ENCODE results near the gene LRRN2.
"Not testable (repeated sequence)": the region's sequence is repeated elsewhere in the genome, so short reads cannot be mapped to it uniquely, and the experiment has no call there.

Gene LRRN2

GRCh38 chr1:204571128-204571527, 114.4 kb downstream of the LRRN2 start:
- no peak overlapping the region for H3K9ac ChIP-seq (ENCODE audit: low read depth in 1 of 2, low read length in 2 of 2)
- no peak overlapping the region for H3K4me3 ChIP-seq (ENCODE audit: low read length in 2 of 2)
- no peaks in the 10 kb centered on the region for H3K4me1 ChIP-seq (ENCODE audit: control insufficient read depth in 2 of 2, insufficient read depth in 2 of 2, low read length in 2 of 2)
- no peaks in the 10 kb centered on the region for H3K36me3 ChIP-seq (ENCODE audit: control insufficient read depth in 2 of 2, insufficient read depth in 2 of 2, low read length in 2 of 2)
- H3K27ac ChIP-seq (ENCODE audit: low read depth in 2 of 2, low read length in 2 of 2): no peak overlapping the region
- no peaks in the 10 kb centered on the region for H3K9me3 ChIP-seq (ENCODE audit: control insufficient read depth in 2 of 2, low read length in 2 of 2)
- no peaks in the 10 kb centered on the region for H3K27me3 ChIP-seq (ENCODE audit: control insufficient read depth in 2 of 2, insufficient read depth in 2 of 2, low read length in 2 of 2)

GRCh38 chr1:204570021-204570420, 115.5 kb downstream of the LRRN2 start:
- H3K36me3 ChIP-seq (ENCODE audit: control insufficient read depth in 2 of 2, insufficient read depth in 2 of 2, low read length in 2 of 2); H3K4me1 ChIP-seq (ENCODE audit: control insufficient read depth in 2 of 2, insufficient read depth in 2 of 2, low read length in 2 of 2); H3K27me3 ChIP-seq (ENCODE audit: control insufficient read depth in 2 of 2, insufficient read depth in 2 of 2, low read length in 2 of 2); H3K9ac ChIP-seq (ENCODE audit: low read depth in 1 of 2, low read length in 2 of 2); H3K4me3 ChIP-seq (ENCODE audit: low read length in 2 of 2); H3K27ac ChIP-seq (ENCODE audit: low read depth in 2 of 2, low read length in 2 of 2); H3K9me3 ChIP-seq (ENCODE audit: control insufficient read depth in 2 of 2, low read length in 2 of 2): not testable (repeated sequence)

- Histone ChIP-seq H3K27me3 (ENCODE audit: control insufficient read depth in 2 of 2, insufficient read depth in 2 of 2, low read length in 2 of 2) (no peaks in the 10 kb centered on the region), H3K9me3 (ENCODE audit: control insufficient read depth in 2 of 2, low read length in 2 of 2) (no peaks in the 10 kb centered on the region), H3K36me3 (ENCODE audit: control insufficient read depth in 2 of 2, insufficient read depth in 2 of 2, low read length in 2 of 2) (peaks cover 0 to 4% of the 10 kb centered on the region in 2 donors), H3K4me1 (ENCODE audit: control insufficient read depth in 2 of 2, insufficient read depth in 2 of 2, low read length in 2 of 2) (peaks cover 0 to 3% of the 10 kb centered on the region in 2 donors), H3K4me3 (ENCODE audit: low read length in 2 of 2) (no peak overlapping the region), H3K9ac (ENCODE audit: low read depth in 1 of 2, low read length in 2 of 2) (no peak overlapping the region), H3K27ac (ENCODE audit: low read depth in 2 of 2, low read length in 2 of 2) (no peak overlapping the region)
Measured at GRCh38 chr1:204569478-204569877, 116.1 kb downstream of the LRRN2 start.

- peaks cover 0 to 3% of the 10 kb centered on the region in 2 donors for H3K4me1 ChIP-seq (ENCODE audit: control insufficient read depth in 2 of 2, insufficient read depth in 2 of 2, low read length in 2 of 2)
- no peak overlapping the region for H3K27ac ChIP-seq (ENCODE audit: low read depth in 2 of 2, low read length in 2 of 2)
- H3K9ac ChIP-seq (ENCODE audit: low read depth in 1 of 2, low read length in 2 of 2): no peak overlapping the region
- peaks cover 0 to 4% of the 10 kb centered on the region in 2 donors for H3K36me3 ChIP-seq (ENCODE audit: control insufficient read depth in 2 of 2, insufficient read depth in 2 of 2, low read length in 2 of 2)
- H3K27me3 ChIP-seq (ENCODE audit: control insufficient read depth in 2 of 2, insufficient read depth in 2 of 2, low read length in 2 of 2): no peaks in the 10 kb centered on the region
- H3K9me3 ChIP-seq (ENCODE audit: control insufficient read depth in 2 of 2, low read length in 2 of 2): no peaks in the 10 kb centered on the region
- H3K4me3 ChIP-seq (ENCODE audit: low read length in 2 of 2): no peak overlapping the region
Measured at GRCh38 chr1:204568576-204569315, 116.8 kb downstream of the LRRN2 start.
